Measurements from ENCODE around the gene TMOD1. TPM values are rescaled to one million over a fixed set of nuclear protein-coding genes. Genes with fewer than 3 reads are reported as not detected.

Gene TMOD1
- total RNA-seq, 6 donors from 2014 or later = 4.4 to 12.6 (median 8.8) TPM

DNA sequence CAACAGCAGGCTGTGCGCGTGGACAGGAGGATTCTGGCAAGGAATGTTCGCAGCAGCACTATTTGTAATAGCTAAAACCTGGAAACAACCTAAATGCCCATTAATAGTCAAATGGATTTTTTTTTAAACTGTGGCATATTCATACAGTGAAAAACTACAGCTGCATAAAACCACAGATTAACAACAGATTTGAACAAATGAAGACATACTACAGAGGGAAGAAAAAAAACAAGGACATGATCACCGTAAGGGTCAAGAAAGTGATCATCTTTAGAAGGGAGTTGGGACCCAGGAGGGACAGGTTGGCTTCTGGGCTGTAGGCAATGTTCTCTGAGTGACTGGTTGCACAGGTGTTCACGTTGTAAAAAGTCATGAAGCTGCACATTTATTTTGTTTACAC lies 1.2 kb upstream of the TMOD1 start:
- no peak overlapping the region for H3K27ac ChIP-seq
- H3K4me3 ChIP-seq = no peak overlapping the region
- peaks cover 0 to 14% (median 5%) of the 10 kb centered on the region in 4 donors for H3K36me3 ChIP-seq
- H3K9me3 ChIP-seq = no peaks in the 10 kb centered on the region
- TF ChIP-seq POLR2A (IDR thresholded peaks at IDR 0.05) (no peak), EP300 (IDR thresholded peaks at IDR 0.05) (no peak), POLR2AphosphoS5 (IDR thresholded peaks at IDR 0.05) (no peak)
- TF ChIP-seq, protein P1, sequence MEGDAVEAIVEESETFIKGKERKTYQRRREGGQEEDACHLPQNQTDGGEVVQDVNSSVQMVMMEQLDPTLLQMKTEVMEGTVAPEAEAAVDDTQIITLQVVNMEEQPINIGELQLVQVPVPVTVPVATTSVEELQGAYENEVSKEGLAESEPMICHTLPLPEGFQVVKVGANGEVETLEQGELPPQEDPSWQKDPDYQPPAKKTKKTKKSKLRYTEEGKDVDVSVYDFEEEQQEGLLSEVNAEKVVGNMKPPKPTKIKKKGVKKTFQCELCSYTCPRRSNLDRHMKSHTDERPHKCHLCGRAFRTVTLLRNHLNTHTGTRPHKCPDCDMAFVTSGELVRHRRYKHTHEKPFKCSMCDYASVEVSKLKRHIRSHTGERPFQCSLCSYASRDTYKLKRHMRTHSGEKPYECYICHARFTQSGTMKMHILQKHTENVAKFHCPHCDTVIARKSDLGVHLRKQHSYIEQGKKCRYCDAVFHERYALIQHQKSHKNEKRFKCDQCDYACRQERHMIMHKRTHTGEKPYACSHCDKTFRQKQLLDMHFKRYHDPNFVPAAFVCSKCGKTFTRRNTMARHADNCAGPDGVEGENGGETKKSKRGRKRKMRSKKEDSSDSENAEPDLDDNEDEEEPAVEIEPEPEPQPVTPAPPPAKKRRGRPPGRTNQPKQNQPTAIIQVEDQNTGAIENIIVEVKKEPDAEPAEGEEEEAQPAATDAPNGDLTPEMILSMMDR (IDR thresholded peaks at IDR 0.05) = no peak
- WGBS, 2 donors = 52 to 59% methylated on average over 5 of the region's 5 CpGs
- DNase-seq (no peak), ATAC-seq (ENCODE audit: low FRiP score in 2 of 2) (no peak)
- H3K4me1 ChIP-seq = peaks cover 12 to 19% (median 14%) of the 10 kb centered on the region in 4 donors
- no peaks in the 10 kb centered on the region for H3K27me3 ChIP-seq

DNA sequence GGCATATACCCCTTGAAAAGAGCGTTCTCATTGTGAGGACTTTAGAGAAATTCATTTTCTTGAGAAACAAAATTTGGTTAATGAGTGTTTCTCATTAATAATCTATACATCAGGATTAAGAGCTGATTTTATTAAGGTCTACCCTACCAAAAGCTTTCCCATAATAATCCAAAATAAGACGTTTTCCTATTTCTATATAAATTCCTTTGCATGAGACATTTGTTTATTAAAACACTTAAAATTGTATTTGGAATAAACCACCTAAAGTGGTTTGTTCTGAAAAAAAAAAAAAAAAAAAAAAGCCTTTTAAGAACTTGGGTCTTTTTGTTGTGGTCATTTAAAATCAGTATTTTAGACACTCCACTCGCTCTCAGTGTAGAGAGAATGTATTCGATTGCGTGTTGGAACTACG lies 695 bp upstream of the TMOD1 start:
- peaks cover 0 to 9% (median 3%) of the 10 kb centered on the region in 4 donors for H3K36me3 ChIP-seq
- no peak for ATAC-seq (ENCODE audit: low FRiP score in 2 of 2)
- H3K4me3 ChIP-seq = peak overlapping the region in 3 of 4 donors; percentile 63 to 86 (median 85)
- no peak for DNase-seq
- TF ChIP-seq, protein P1 (IDR thresholded peaks at IDR 0.05) = no peak
- TF ChIP-seq POLR2A (IDR thresholded peaks at IDR 0.05) = no peak
- TF ChIP-seq POLR2AphosphoS5 (IDR thresholded peaks at IDR 0.05) = no peak
- no peak for TF ChIP-seq EP300 (IDR thresholded peaks at IDR 0.05)
- WGBS, 2 donors = 15 to 19% methylated on average over 6 of the region's 6 CpGs
- H3K9me3 ChIP-seq = no peaks in the 10 kb centered on the region
- H3K27me3 ChIP-seq = no peaks in the 10 kb centered on the region
- peak overlapping the region in 1 of 4 donors; percentile 73 for H3K27ac ChIP-seq
- peaks cover 12 to 19% (median 14%) of the 10 kb centered on the region in 4 donors for H3K4me1 ChIP-seq

DNA sequence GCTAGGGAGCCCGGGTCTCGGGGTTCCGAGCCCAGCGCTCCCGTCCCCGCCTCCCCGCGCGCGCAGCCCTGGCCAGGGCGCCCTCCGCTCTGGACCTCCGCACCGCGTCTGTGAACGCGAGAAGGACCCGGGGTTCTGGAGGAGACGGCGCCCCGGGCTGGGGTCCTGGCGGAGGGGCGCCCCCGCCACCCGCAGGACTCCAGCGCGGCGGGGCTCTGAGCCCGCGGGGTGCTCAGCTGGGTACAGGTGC lies 431 bp downstream of the TMOD1 start:
- no peak for DNase-seq
- Histone ChIP-seq H3K36me3 (no peaks in the 10 kb centered on the region), H3K9me3 (no peaks in the 10 kb centered on the region), H3K27me3 (no peaks in the 10 kb centered on the region), H3K4me3 (peak overlapping the region; percentile 63 to 86 (median 85)), H3K4me1 (peaks cover 12 to 19% (median 14%) of the 10 kb centered on the region in 4 donors), H3K27ac (peak overlapping the region; percentile 55 to 73 (median 65))
- WGBS, 2 donors = 0% methylated on average over 4 of the region's 30 CpGs; no CpG with 5 or more reads in 1 of the 2 donors
- ATAC-seq (ENCODE audit: low FRiP score in 2 of 2) = peak; percentile 23 to 48
- TF ChIP-seq EP300 (IDR thresholded peaks at IDR 0.05) = no peak
- TF ChIP-seq POLR2A (IDR thresholded peaks at IDR 0.05) = no peak
- TF ChIP-seq, protein P1 (IDR thresholded peaks at IDR 0.05) = no peak
- no peak for TF ChIP-seq POLR2AphosphoS5 (IDR thresholded peaks at IDR 0.05)

DNA sequence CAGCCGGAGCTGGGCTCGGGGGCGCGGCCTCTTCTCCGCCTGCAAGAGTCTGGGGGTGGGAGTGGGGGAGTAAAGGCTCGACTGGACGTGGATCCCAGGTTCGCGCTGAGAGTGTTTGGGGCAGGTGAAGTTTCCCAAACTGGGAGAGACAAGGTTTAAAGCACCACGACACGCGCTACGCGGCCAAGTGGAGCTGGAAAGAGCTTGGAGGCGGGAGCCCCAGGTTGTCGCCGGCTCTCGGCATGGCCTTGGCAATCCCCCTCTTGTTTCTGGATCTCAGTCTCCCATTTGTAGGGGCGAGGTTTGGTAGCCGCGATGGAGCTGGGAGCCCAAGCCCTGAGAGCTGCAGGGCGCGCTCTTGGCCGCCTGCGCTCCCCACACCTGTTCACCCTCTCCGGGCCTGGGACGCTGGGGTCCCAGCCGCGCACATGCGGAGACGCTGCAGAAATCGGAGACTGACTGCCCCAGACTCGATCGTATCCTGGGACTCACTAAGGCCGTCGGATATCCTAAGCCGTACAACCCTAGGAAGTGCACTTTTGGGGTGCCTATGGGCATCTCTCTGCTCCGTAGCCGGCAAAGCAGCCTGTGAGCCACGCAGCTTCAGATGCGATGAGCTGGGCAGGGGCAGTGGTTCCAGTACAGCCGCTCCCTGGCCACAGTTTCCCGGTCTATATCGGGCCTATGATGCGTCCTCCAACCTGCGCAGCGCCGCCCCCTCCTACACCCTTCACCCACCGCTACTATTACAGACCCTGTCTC lies 937 bp downstream of the TMOD1 start:
- no peaks in the 10 kb centered on the region for H3K27me3 ChIP-seq

More for the DNA sequence above, 937 bp downstream of the TMOD1 start:
- Histone ChIP-seq H3K9me3 (no peaks in the 10 kb centered on the region), H3K36me3 (no peaks in the 10 kb centered on the region), H3K27ac (peak overlapping the region; percentile 55 to 73 (median 65)), H3K4me3 (peak overlapping the region; percentile 63 to 86 (median 85)), H3K4me1 (peaks cover 12 to 19% (median 14%) of the 10 kb centered on the region in 4 donors)
- TF ChIP-seq, protein P1 (IDR thresholded peaks at IDR 0.05) = peak in 1 of 6 experiments; percentile 9
- TF ChIP-seq POLR2A (IDR thresholded peaks at IDR 0.05) = no peak
- peak; percentile 38 to 45 for ATAC-seq (ENCODE audit: low FRiP score in 2 of 2)
- 12 to 62% methylated on average over 4 to 31 of the region's 49 CpGs for WGBS, 2 donors
- DNase-seq = peak in 1 of 2 donors; percentile 79
